A673 (cell line): ENCODE results near the gene ZNF780B. TPM values are rescaled to one million over a fixed set of nuclear protein-coding genes. Genes with fewer than 3 reads are reported as not detected.
A peak's percentile ranks its signal among the peaks of the same experiment; 100 is the strongest.

Source experiments
- BruUV-seq: library from RNA; stranded (reverse); fragments of 400-500 nt; replicated peaks from 2 replicates; lab custom pipeline; 2021; lab: Mats Ljungman, UMichigan
- CTCF ChIA-PET: fragments of 300-600 bp; sonication (Branson Sonifier 250); formaldehyde crosslinking; loops from one replicate; lab custom pipeline; 2022; ENCODE audit warnings: antibody characterized with exemption; lab: Charles Lee
- POLR2A ChIA-PET: fragments of 300-600 bp; sonication (Branson Sonifier 250); formaldehyde crosslinking; loops from one replicate; lab custom pipeline; 2022; ENCODE audit warnings: antibody characterized with exemption; ENCODE audit not compliant: low non-redundant PET; lab: Charles Lee
- DNase-seq: peaks from one replicate; pipeline ENCODE4 v3.0.0-alpha.2; 2015; ENCODE audit warnings: low spot score
- H3K27ac ChIP-seq: fragments of 200-600 bp; sonication (generic); 2 replicates; pipeline ENCODE4 v1.5.1; 2016; ENCODE audit warnings: mixed run types, low read depth, mild to moderate bottlenecking, mixed read lengths, antibody characterized with exemption, low read length; ENCODE audit not compliant: poor library complexity, severe bottlenecking
- H3K27me3 ChIP-seq: fragments of 200-600 bp; sonication (generic); replicated peaks from 2 replicates; pipeline ENCODE4 v1.6.1; 2017; ENCODE audit warnings: mixed run types, low read depth, mild to moderate bottlenecking, mixed read lengths, antibody characterized with exemption, low read length; ENCODE audit not compliant: insufficient read depth, poor library complexity
- H3K36me3 ChIP-seq: fragments of 200-600 bp; sonication (generic); 2 replicates; pipeline ENCODE4 v1.6.1; 2016; ENCODE audit warnings: mixed run types, mild to moderate bottlenecking, mixed read lengths, antibody characterized with exemption, low read length; ENCODE audit not compliant: insufficient read depth, poor library complexity, severe bottlenecking
- H3K4me1 ChIP-seq: fragments of 200-600 bp; sonication (generic); 2 replicates; pipeline ENCODE4 v1.6.1; 2017; ENCODE audit warnings: mixed run types, mild to moderate bottlenecking, mixed read lengths, antibody characterized with exemption, low read length; ENCODE audit not compliant: insufficient read depth, poor library complexity, severe bottlenecking
- H3K4me3 ChIP-seq: fragments of 200-600 bp; sonication (generic); 2 replicates; pipeline ENCODE4 v1.5.1; 2016; ENCODE audit warnings: low read depth, mixed run types, mild to moderate bottlenecking, mixed read lengths, low read length; ENCODE audit not compliant: poor library complexity, severe bottlenecking
- H3K9me3 ChIP-seq: fragments of 200-600 bp; sonication (generic); 2 replicates; pipeline ENCODE4 v1.6.1; 2016; ENCODE audit warnings: mixed run types, low read depth, mild to moderate bottlenecking, mixed read lengths, antibody characterized with exemption, low read length; ENCODE audit not compliant: poor library complexity, severe bottlenecking
- EZH2 ChIP-seq: fragments of 200-600 bp; sonication (generic); IDR thresholded peaks from 2 replicates; pipeline ENCODE4 v1.6.1; 2017; ENCODE audit warnings: borderline replicate concordance, low read depth, mild to moderate bottlenecking, mixed read lengths, antibody characterized with exemption, low read length; ENCODE audit not compliant: poor library complexity, severe bottlenecking
- intact Hi-C: fragments of 100-400 bp; cut with micrococcal nuclease; formaldehyde crosslinking; loops from one replicate; pipeline ENCODE4 v1.10.0; 2022; ENCODE audit not compliant: unreplicated experiment
- total RNA-seq: library from RNA; stranded (reverse); gene quantifications from 2 replicates; pipeline ENCODE4 v1.2.3, GENCODE V29; 2021
- TF ChIP-seq, protein P1 (sequence below): fragments of 300-800, 200-600 bp; sonication (generic); conservative IDR thresholded peaks from 2 replicates; pipeline ENCODE4 v1.5.1; 2017; ENCODE audit warnings: low read depth, mild to moderate bottlenecking, antibody characterized with exemption, low read length, moderate library complexity, mixed read lengths

ZNF780B gene
- total RNA-seq, 1 experiment from 2014 or later: 23.7 TPM

DNA sequence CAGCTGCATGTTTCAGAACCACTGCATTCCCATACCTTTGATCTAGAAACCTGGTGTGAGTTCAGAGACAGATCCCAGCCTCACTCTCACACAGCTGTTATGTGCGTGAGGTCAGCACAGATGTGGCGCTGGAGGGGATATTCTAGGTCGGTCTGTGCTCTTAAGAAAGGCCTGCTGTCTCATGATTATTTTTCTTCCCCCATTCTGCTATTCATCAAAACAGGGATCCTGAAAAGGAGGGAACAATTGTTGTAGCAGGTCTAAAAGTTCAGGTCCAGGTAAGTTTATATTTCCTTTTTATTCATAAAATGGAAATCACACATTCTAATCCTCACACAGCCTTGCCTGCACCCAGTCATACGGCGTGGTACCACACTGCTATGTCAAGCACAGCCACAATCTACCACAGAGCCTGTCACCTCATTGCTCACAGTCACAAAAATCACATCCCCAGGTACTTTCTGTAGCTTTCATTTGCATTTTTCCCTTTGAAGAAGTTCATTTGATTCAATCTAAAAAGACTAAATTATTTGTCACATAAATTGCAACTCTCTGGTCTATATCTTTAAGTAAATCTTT is 58.3 kb downstream of the ZNF780B start:
- intact Hi-C loops: no loop called here

GRCh38 chr19:39996811-39997637 is 59.0 kb downstream of the ZNF780B start, which contains the start of gene ZNF546:
Gene ZNF546, plus strand, starts transcription at chr19:39997060. Its CDS starts 1,267 bp downstream, at chr19:39998327.
- Histone ChIP-seq H3K27me3 (no peaks in the 10 kb centered on the region), H3K9me3 (no peaks in the 10 kb centered on the region), H3K36me3 (no peaks in the 10 kb centered on the region), H3K4me1 (peaks cover 9% of the 10 kb centered on the region), H3K27ac (peak within 1 kb of the TSS; percentile 85), H3K4me3 (peak within 1 kb of the TSS; percentile 70)
- POLR2A ChIA-PET: interaction anchor here (0.6 kb wide), 2 partner anchors 176 to 566 kb away, joined by 5 to 12 read pairs; no protein-coding TSS in a partner anchor
- intact Hi-C loops: no loop called here
- no TSS peak for BruUV-seq
- TF ChIP-seq EZH2: no peak
- TF ChIP-seq, protein P1, sequence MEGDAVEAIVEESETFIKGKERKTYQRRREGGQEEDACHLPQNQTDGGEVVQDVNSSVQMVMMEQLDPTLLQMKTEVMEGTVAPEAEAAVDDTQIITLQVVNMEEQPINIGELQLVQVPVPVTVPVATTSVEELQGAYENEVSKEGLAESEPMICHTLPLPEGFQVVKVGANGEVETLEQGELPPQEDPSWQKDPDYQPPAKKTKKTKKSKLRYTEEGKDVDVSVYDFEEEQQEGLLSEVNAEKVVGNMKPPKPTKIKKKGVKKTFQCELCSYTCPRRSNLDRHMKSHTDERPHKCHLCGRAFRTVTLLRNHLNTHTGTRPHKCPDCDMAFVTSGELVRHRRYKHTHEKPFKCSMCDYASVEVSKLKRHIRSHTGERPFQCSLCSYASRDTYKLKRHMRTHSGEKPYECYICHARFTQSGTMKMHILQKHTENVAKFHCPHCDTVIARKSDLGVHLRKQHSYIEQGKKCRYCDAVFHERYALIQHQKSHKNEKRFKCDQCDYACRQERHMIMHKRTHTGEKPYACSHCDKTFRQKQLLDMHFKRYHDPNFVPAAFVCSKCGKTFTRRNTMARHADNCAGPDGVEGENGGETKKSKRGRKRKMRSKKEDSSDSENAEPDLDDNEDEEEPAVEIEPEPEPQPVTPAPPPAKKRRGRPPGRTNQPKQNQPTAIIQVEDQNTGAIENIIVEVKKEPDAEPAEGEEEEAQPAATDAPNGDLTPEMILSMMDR: no peak
- peak; percentile 94 for DNase-seq
- CTCF ChIA-PET: interaction anchor here (0.6 kb wide), 1 partner anchor 71 kb away, joined by 5 read pairs; no protein-coding TSS in a partner anchor

More for the DNA sequence above, 58.3 kb downstream of the ZNF780B start:
- POLR2A ChIA-PET: no interaction called here
- H3K9me3 ChIP-seq: no peaks in the 10 kb centered on the region
- DNase-seq: no peak
- H3K27me3 ChIP-seq: no peaks in the 10 kb centered on the region
- H3K36me3 ChIP-seq: no peaks in the 10 kb centered on the region
- H3K4me3 ChIP-seq: peak overlapping the region; percentile 70
- CTCF ChIA-PET: no interaction called here
- peaks cover 9% of the 10 kb centered on the region for H3K4me1 ChIP-seq
- no peak for TF ChIP-seq EZH2
- TF ChIP-seq, protein P1: no peak
- H3K27ac ChIP-seq: peak overlapping the region; percentile 85
- BruUV-seq: TSS peak; percentile 52

DNA sequence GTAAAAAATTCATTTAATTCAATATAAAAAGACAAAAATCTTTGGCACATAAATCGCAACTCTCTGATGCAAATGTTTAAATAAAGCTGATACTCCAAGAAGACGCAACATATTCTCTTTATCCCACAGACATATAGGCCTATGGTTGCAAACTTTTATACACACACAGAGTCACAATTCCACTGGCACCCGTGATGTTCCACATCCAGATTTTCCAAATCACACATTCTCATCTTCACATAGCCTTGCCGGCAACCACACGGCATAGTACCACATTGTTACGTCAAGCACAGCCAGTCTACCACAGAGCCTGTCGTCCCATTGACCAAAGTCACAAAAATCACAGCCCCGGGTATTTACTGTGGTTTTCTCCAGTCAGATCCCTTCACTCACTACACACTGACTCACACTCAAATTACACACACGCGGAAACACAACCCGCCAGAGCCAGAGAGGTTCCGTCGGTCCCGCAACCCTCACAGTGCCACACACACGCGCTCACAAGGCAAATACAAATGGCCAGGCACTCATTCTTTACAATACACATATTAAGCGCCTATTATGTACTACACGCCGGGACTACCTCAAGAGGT is 59.7 kb downstream of the ZNF780B start:
- H3K36me3 ChIP-seq: no peaks in the 10 kb centered on the region
- intact Hi-C loops: no loop called here
- no peaks in the 10 kb centered on the region for H3K27me3 ChIP-seq
- TSS peak; percentile 90 for BruUV-seq
- POLR2A ChIA-PET: interaction anchor here (0.6 kb wide), 1 partner anchor 567 kb away, joined by 5 read pairs; no protein-coding TSS in a partner anchor
- H3K27ac ChIP-seq: peak overlapping the region; percentile 85
- TF ChIP-seq, protein P1: no peak
- TF ChIP-seq EZH2: no peak
- DNase-seq: peak; percentile 60
- H3K4me3 ChIP-seq: peak overlapping the region; percentile 70
- no peaks in the 10 kb centered on the region for H3K9me3 ChIP-seq
- CTCF ChIA-PET: interaction anchor here (0.6 kb wide), 1 partner anchor 71 kb away, joined by 5 read pairs; no protein-coding TSS in a partner anchor
- H3K4me1 ChIP-seq: peaks cover 9% of the 10 kb centered on the region
